Neural cell (in vitro differentiated cells): ENCODE measurements around the gene PCGF5.

Experiments used
- POLR2AphosphoS5 ChIP-seq: IDR thresholded peaks from 2 replicates; pipeline ENCODE4 v1.6.1; 2012
- SMC3 ChIP-seq: fragments of 450-650 bp; conservative IDR thresholded peaks from 2 replicates; pipeline ENCODE4 v1.6.1; 2014; ENCODE audit warnings: antibody characterized with exemption, mild to moderate bottlenecking, moderate library complexity; ENCODE audit not compliant: poor library complexity
- TF ChIP-seq, protein P1 (sequence below): fragments of 450-650 bp; IDR thresholded peaks from 2 replicates; pipeline ENCODE4 v1.5.1; 2014; ENCODE audit warnings: antibody characterized with exemption, mild to moderate bottlenecking, moderate library complexity; ENCODE audit not compliant: poor library complexity, severe bottlenecking

DNA sequence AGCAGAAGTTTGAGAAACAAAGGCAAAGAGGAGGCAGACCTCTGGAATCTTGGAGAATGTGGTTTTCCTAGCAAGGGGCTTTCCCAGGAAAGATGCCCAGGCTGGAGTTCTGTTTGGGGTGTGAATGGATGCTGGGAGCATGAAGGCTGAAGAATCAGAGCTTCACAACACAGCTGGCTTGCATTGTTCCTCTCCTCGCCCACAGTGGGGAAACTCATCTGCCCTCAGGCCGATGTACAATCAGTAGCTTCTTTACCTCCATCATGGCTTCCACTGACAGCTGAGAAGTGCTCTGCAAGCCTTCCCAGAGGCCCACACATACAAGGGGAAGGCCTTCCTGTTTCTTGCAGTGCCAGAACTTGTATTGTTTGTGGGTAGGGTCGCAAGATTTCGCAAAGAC is 98.9 kb downstream of the PCGF5 start:
- TF ChIP-seq, protein P1, sequence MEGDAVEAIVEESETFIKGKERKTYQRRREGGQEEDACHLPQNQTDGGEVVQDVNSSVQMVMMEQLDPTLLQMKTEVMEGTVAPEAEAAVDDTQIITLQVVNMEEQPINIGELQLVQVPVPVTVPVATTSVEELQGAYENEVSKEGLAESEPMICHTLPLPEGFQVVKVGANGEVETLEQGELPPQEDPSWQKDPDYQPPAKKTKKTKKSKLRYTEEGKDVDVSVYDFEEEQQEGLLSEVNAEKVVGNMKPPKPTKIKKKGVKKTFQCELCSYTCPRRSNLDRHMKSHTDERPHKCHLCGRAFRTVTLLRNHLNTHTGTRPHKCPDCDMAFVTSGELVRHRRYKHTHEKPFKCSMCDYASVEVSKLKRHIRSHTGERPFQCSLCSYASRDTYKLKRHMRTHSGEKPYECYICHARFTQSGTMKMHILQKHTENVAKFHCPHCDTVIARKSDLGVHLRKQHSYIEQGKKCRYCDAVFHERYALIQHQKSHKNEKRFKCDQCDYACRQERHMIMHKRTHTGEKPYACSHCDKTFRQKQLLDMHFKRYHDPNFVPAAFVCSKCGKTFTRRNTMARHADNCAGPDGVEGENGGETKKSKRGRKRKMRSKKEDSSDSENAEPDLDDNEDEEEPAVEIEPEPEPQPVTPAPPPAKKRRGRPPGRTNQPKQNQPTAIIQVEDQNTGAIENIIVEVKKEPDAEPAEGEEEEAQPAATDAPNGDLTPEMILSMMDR: no peak
- TF ChIP-seq POLR2AphosphoS5 (no peak), SMC3 (no peak)
